MM.1S (cell line): Measurements from ENCODE around the gene LINGO3.

ENCODE experiments used
- DNase-seq: peaks from one replicate; pipeline ENCODE4 v3.0.0-alpha.2; 2015
- H2AFZ ChIP-seq: fragments of 300-600 bp; sonication (generic); 2 replicates; pipeline ENCODE4 v1.6.0; 2016; ENCODE audit warnings: antibody characterized with exemption, low read length
- H3F3A ChIP-seq: fragments of 300-600 bp; sonication (generic); 2 replicates; pipeline ENCODE4 v1.6.1; 2016; ENCODE audit warnings: mild to moderate bottlenecking, antibody characterized with exemption, low read length, moderate library complexity, mixed read lengths; ENCODE audit not compliant: insufficient read depth
- H3K27ac ChIP-seq: fragments of 300-600 bp; sonication (generic); 2 replicates; pipeline ENCODE4 v1.5.1; 2016; ENCODE audit warnings: mild to moderate bottlenecking, low read length
- H3K27me3 ChIP-seq: fragments of 300-600 bp; sonication (generic); replicated peaks from 2 replicates; pipeline ENCODE4 v1.6.0; 2016; ENCODE audit warnings: low read length; ENCODE audit not compliant: insufficient read depth
- H3K36me3 ChIP-seq: fragments of 300-600 bp; sonication (generic); replicated peaks from 2 replicates; pipeline ENCODE4 v1.6.1; 2016; ENCODE audit warnings: mild to moderate bottlenecking, low read length, mixed read lengths; ENCODE audit not compliant: insufficient read depth
- H3K4me1 ChIP-seq: fragments of 300-600 bp; sonication (generic); 2 replicates; pipeline ENCODE4 v1.6.1; 2016; ENCODE audit warnings: low read length, mixed read lengths
- H3K4me2 ChIP-seq: fragments of 300-600 bp; sonication (generic); 2 replicates; pipeline ENCODE4 v1.6.0; 2016; ENCODE audit warnings: low read depth, low read length
- H3K4me3 ChIP-seq: fragments of 300-600 bp; sonication (generic); 2 replicates; pipeline ENCODE4 v1.5.1; 2016; ENCODE audit warnings: low read length, mixed read lengths
- H3K79me2 ChIP-seq: fragments of 300-600 bp; sonication (generic); 2 replicates; pipeline ENCODE4 v1.6.1; 2016; ENCODE audit warnings: mixed run types, low read length, mixed read lengths
- H3K9ac ChIP-seq: fragments of 300-600 bp; sonication (generic); 2 replicates; pipeline ENCODE4 v1.6.1; 2016; ENCODE audit warnings: low read length, mixed read lengths
- H3K9me2 ChIP-seq: fragments of 300-600 bp; sonication (generic); replicated peaks from 2 replicates; pipeline ENCODE4 v1.6.1; 2016; ENCODE audit warnings: mild to moderate bottlenecking, low read length, mixed read lengths; ENCODE audit not compliant: insufficient read depth
- H3K9me3 ChIP-seq: fragments of 300-600 bp; sonication (generic); replicated peaks from 2 replicates; pipeline ENCODE4 v1.6.1; 2016; ENCODE audit warnings: mild to moderate bottlenecking, low read length, mixed read lengths; ENCODE audit not compliant: insufficient read depth
- H4K20me1 ChIP-seq: fragments of 300-600 bp; sonication (generic); 2 replicates; pipeline ENCODE4 v1.6.1; 2016; ENCODE audit warnings: mild to moderate bottlenecking, low read length, moderate library complexity, mixed read lengths; ENCODE audit not compliant: insufficient read depth
- CTCF ChIP-seq: fragments of 300-600 bp; sonication (generic); IDR thresholded peaks from 2 replicates; pipeline ENCODE4 v1.5.1; 2016; ENCODE audit warnings: antibody characterized with exemption, low read length, mixed read lengths
- EZH2 ChIP-seq: fragments of 300-600 bp; sonication (generic); optimal IDR thresholded peaks from 2 replicates; pipeline ENCODE3; 2017; ENCODE audit warnings: low read depth, mild to moderate bottlenecking, antibody characterized with exemption, low read length, mixed read lengths
- EZH2phosphoT487 ChIP-seq: fragments of 300-600 bp; sonication (generic); IDR thresholded peaks from 2 replicates; pipeline ENCODE4 v1.6.1; 2018; ENCODE audit warnings: antibody characterized with exemption, low read length

The LINGO3 gene

GRCh38 chr19:2343289-2343982 lies 35.5 kb upstream of the LINGO3 start:
- no peaks in the 10 kb centered on the region for H3K4me1 ChIP-seq
- TF ChIP-seq CTCF (no peak), EZH2 (no peak), EZH2phosphoT487 (no peak)
- no peak for DNase-seq
- peaks cover 5% of the 10 kb centered on the region; the same call in 1 of the 2 replicates for H3K79me2 ChIP-seq
- no peak overlapping the region for H3K4me2 ChIP-seq
- H2AFZ ChIP-seq = no peak overlapping the region
- no peak overlapping the region for H3K27ac ChIP-seq
- H3K27me3 ChIP-seq = no peaks in the 10 kb centered on the region
- peaks cover 5% of the 10 kb centered on the region; the same call in 1 of the 2 replicates for H3K36me3 ChIP-seq
- no peaks in the 10 kb centered on the region for H3F3A ChIP-seq
- H3K9me3 ChIP-seq = no peaks in the 10 kb centered on the region
- no peaks in the 10 kb centered on the region for H4K20me1 ChIP-seq
- no peak overlapping the region for H3K9ac ChIP-seq
- no peaks in the 10 kb centered on the region for H3K9me2 ChIP-seq
- no peak overlapping the region for H3K4me3 ChIP-seq

- no peaks in the 10 kb centered on the region for H3K27me3 ChIP-seq
- H3K4me3 ChIP-seq = no peak overlapping the region
- no peak overlapping the region for H2AFZ ChIP-seq
- peaks cover 12% of the 10 kb centered on the region; the same call in 1 of the 2 replicates for H3K79me2 ChIP-seq
- H3K9me3 ChIP-seq = no peaks in the 10 kb centered on the region
- no peaks in the 10 kb centered on the region for H3K9me2 ChIP-seq
- no peaks in the 10 kb centered on the region for H3K4me1 ChIP-seq
- H3K27ac ChIP-seq = no peak overlapping the region
- TF ChIP-seq CTCF = no peak
- no peak for TF ChIP-seq EZH2
- TF ChIP-seq EZH2phosphoT487 = no peak
- H3K9ac ChIP-seq = no peak overlapping the region
- H4K20me1 ChIP-seq = no peaks in the 10 kb centered on the region
- no peaks in the 10 kb centered on the region for H3F3A ChIP-seq
- peaks cover 5% of the 10 kb centered on the region; the same call in 1 of the 2 replicates for H3K36me3 ChIP-seq
- H3K4me2 ChIP-seq = no peak overlapping the region
- DNase-seq = no peak
Measured at GRCh38 chr19:2342656-2343288, 34.8 kb upstream of the LINGO3 start.

GRCh38 chr19:2341982-2342381 lies 34.0 kb upstream of the LINGO3 start:
- Histone ChIP-seq H3K79me2 (peaks cover 20% of the 10 kb centered on the region), H4K20me1 (no peaks in the 10 kb centered on the region), H3K4me1 (no peaks in the 10 kb centered on the region), H3F3A (no peaks in the 10 kb centered on the region), H2AFZ (no peak overlapping the region), H3K27ac (no peak overlapping the region), H3K4me3 (no peak overlapping the region), H3K9me3 (no peaks in the 10 kb centered on the region), H3K36me3 (peaks cover 5% of the 10 kb centered on the region; the same call in 1 of the 2 replicates), H3K9ac (no peak overlapping the region), H3K4me2 (no peak overlapping the region), H3K9me2 (no peaks in the 10 kb centered on the region), H3K27me3 (no peaks in the 10 kb centered on the region)
- DNase-seq = no peak
- TF ChIP-seq EZH2phosphoT487 (no peak), EZH2 (no peak), CTCF (no peak)
